Eye (tissue), 1 donor: ENCODE data around the gene C19orf38.

Experiments used
- DNase-seq: peaks from one replicate; pipeline ENCODE4 v3.0.0-alpha.2; 2015

Gene C19orf38

DNA sequence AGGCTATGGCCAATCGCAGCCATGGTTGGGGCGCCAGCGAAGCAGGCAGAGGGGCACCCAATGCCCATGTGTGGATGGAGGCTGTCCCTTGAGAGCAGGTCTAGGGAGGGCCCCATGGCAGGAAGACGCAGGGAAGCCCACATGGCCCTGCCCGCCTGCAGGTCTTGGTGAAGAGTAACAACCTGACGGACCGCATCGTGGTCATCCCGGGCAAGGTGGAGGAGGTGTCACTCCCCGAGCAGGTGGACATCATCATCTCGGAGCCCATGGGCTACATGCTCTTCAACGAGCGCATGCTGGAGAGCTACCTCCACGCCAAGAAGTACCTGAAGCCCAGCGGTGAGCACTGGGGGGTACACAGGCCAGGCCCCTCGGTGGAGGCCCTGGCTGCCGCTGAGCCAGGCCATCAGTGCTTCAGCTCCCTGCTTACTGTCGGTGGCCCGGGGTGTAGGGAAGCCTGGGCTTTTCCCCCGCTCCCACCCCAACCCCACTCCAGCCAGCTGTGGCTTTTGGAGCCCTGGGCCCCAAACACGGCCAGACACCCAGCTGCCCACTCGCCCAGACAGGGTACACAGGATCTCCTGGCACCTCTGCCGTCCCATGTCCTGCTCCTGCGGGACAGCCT, 65.6 kb downstream of the C19orf38 start:
- DNase-seq, result no peak

DNA sequence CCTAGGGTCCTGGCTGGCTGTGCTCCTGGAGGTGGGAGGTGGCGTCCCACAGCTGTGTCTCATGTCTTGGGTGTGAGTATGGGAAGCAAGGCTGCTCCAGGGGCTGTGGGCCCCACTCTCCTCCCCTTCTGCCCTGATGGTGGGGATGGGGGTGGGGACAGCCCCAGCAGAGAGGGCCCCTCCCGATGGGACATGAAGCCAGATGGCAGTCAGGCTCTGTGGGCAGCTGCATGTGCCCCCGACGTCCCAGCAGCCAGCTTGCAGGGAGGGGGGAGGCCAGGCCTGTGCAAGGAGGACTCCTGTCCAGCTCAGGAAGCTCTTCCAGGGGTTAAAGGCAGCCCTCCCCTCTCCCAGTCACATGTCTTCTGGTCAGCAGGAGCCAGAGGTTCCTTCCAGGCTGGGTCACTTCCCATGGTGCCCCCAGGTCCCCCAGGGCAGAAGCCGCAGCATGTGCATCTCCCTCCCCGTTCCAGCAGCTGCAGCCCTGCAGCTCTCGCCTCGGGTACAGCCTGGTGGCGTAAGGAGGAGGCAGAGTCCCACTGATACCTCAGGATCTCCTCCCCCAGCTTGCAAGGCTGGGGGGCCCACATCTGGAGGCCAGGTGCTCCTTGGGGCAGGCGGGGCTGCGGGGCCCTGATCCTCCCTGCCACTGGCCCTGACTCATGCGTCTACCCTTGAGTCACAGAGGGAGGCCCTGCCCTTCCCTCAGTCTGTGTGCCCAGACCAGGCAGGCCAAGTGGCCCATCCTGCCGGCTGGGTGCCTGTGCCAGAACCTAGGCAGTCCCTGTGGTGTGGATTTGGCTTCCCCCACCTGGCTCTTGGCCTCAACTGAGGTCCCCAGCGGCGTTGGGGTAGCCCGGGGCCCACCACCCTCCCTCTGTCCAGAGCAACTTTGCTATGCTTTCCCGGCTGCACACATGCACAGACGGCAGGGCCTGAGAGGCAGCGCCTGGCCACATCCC, 67.2 kb downstream of the C19orf38 start:
- no peak for DNase-seq

DNA sequence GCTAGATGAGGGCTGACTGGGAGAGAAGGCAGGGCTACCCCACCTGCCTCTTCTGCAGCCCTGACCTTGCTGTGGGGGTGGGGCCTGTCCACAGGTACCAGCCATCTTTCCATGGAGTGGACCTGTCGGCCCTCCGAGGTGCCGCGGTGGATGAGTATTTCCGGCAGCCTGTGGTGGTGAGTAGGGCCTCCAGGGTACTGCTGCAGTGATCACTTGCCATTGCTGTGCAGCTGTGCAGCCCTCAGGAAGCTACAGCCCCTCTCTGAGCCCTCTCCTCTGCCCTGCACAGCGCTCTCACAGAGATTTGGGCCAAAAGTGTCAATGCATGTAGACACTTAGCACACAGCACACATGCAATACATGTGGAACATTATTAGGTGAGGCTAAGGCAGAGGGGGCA, 68.4 kb downstream of the C19orf38 start:
- no peak for DNase-seq

DNA sequence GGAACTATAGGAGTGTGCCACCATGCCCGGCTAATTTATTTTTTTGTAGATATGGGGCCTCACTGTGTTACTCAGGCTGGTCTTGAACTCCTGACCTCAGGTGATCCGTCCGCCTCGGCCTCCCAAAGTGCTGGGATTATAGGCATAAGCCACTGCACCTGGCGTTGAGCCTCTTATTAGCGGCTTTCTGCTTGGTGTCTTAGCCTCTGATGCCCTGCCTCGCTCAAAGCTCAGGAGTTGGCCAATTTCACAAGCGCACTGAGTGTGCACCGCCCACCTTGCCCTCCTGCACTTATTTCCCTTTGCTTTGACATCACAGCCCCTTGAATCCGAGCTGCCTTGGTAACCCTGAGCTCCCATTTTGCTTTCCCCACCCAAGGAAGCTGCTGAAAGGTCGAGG, 70.1 kb downstream of the C19orf38 start:
- DNase-seq, result no peak
